H1 (cell line): ENCODE data around the gene ZNF648. TPM values are rescaled to one million over a fixed set of nuclear protein-coding genes. Genes with fewer than 3 reads are reported as not detected.

Source experiments
- CTCF ChIA-PET: fragments of 300-600 bp; sonication (Branson Sonifier 250); formaldehyde crosslinking; loops from one replicate; lab custom pipeline; 2021; ENCODE audit not compliant: partially characterized antibody; lab: Charles Lee
- POLR2A ChIA-PET: fragments of 300-600 bp; sonication (Branson Sonifier 250); formaldehyde crosslinking; loops from one replicate; lab custom pipeline; 2021; ENCODE audit warnings: inconsistent platforms; ENCODE audit not compliant: partially characterized antibody; lab: Charles Lee
- DNase-seq, 2 experiments: peaks; one replicate each; pipeline versions ENCODE4 v3.0.0 to v3.0.0-alpha.2; 2010 to 2022; ENCODE audit warnings: low spot score in 2 of 2, low read depth in 1 of 2, mixed read lengths in 1 of 2
- FAIRE-seq: peaks from 2 replicates; lab custom pipeline; 2011; peaks lifted over from hg19 to GRCh38; lab: Jason Lieb, UNC
- H2AFZ ChIP-seq: 2 replicates; pipeline ENCODE4 v1.8.1; 2012; ENCODE audit warnings: low read length, inconsistent platforms
- H2AK5ac ChIP-seq: 2 replicates; pipeline ENCODE4 v1.6.1; 2013; ENCODE audit warnings: low read depth, low read length
- H2BK120ac ChIP-seq: replicated peaks from 2 replicates; pipeline ENCODE3; 2013; ENCODE audit warnings: low read depth, low read length, inconsistent platforms
- H2BK12ac ChIP-seq: 2 replicates; pipeline ENCODE4 v1.6.1; 2013; ENCODE audit warnings: low read depth, low read length
- H2BK15ac ChIP-seq: 2 replicates; pipeline ENCODE4 v1.6.1; 2013; ENCODE audit warnings: low read length
- H2BK20ac ChIP-seq: 2 replicates; pipeline ENCODE4 v1.6.1; 2013; ENCODE audit warnings: low read length
- H2BK5ac ChIP-seq: 2 replicates; pipeline ENCODE4 v1.6.1; 2013; ENCODE audit warnings: low read depth, low read length
- H3K14ac ChIP-seq: 2 replicates; pipeline ENCODE4 v1.6.1; 2013; ENCODE audit warnings: inconsistent platforms; ENCODE audit not compliant: insufficient read length
- H3K18ac ChIP-seq: 2 replicates; pipeline ENCODE4 v1.6.1; 2013; ENCODE audit warnings: low read length; ENCODE audit errors: extremely low read depth
- H3K23ac ChIP-seq: 2 replicates; pipeline ENCODE4 v1.6.1; 2013; ENCODE audit warnings: inconsistent platforms; ENCODE audit not compliant: insufficient read length
- H3K23me2 ChIP-seq: 2 replicates; pipeline ENCODE4 v1.6.1; 2013; ENCODE audit warnings: low read depth, low read length
- H3K27ac ChIP-seq: 2 replicates; pipeline ENCODE4 v1.6.1; 2011; ENCODE audit warnings: low read depth, low read length, inconsistent platforms
- H3K27me3 ChIP-seq, 4 experiments: replicated peaks in 1 of 4; 1 replicate in 1 of 4; 2 replicates in 3 of 4; pipeline versions ENCODE4 v1.6.1 to v1.8.1; 2011 to 2013; ENCODE audit warnings: low read length in 3 of 4, mild to moderate bottlenecking in 3 of 4, inconsistent platforms in 2 of 4, mixed read lengths in 2 of 4, moderate library complexity in 1 of 4; ENCODE audit not compliant: control insufficient read depth in 3 of 4, insufficient read depth in 3 of 4; ENCODE audit errors: extremely low read depth in 1 of 4
- H3K36me3 ChIP-seq, 4 experiments: 2 replicates each; pipeline versions ENCODE4 v1.6.1 to v1.8.1; 2011 to 2013; ENCODE audit warnings: mild to moderate bottlenecking in 4 of 4, low read length in 3 of 4, moderate library complexity in 2 of 4, control low read depth in 1 of 4, inconsistent platforms in 1 of 4; ENCODE audit not compliant: insufficient read depth in 4 of 4, control insufficient read depth in 2 of 4
- H3K4ac ChIP-seq: replicated peaks from 2 replicates; pipeline ENCODE3; 2013; ENCODE audit warnings: low read length, low read depth, mixed read lengths, inconsistent platforms; ENCODE audit not compliant: insufficient read length
- H3K4me1 ChIP-seq, 4 experiments: replicated peaks in 1 of 4; 1 replicate in 1 of 4; 2 replicates in 3 of 4; pipeline versions ENCODE4 v1.6.1 to v1.8.1; 2011 to 2013; ENCODE audit warnings: low read length in 3 of 4, inconsistent platforms in 2 of 4, mixed read lengths in 1 of 4; ENCODE audit not compliant: insufficient read depth in 4 of 4, control insufficient read depth in 3 of 4
- H3K4me2 ChIP-seq, 2 experiments: 2 replicates each; pipeline versions ENCODE4 v1.6.1 to v1.8.1; 2011 to 2013; ENCODE audit warnings: low read depth in 2 of 2, low read length in 2 of 2, control low read depth in 1 of 2, inconsistent platforms in 1 of 2, mild to moderate bottlenecking in 1 of 2; ENCODE audit not compliant: insufficient read depth in 1 of 2
- H3K4me3 ChIP-seq, 4 experiments: fragments of 200-600, 300-600 bp in 1 of 4; sonication (generic), shearing (Covaris generic), sonication (Bioruptor Twin) in 1 of 4; 2 replicates each; pipeline versions ENCODE4 v1.5.1 to v1.8.1; 2011 to 2016; ENCODE audit warnings: low read length in 4 of 4, low read depth in 3 of 4, control low read depth in 2 of 4, inconsistent platforms in 2 of 4, mild to moderate bottlenecking in 2 of 4, mixed read lengths in 1 of 4, moderate library complexity in 1 of 4; ENCODE audit not compliant: insufficient read depth in 2 of 4; ENCODE audit errors: extremely low read depth in 1 of 4
- H3K56ac ChIP-seq: replicated peaks from 2 replicates; pipeline ENCODE3; 2013; ENCODE audit warnings: low read depth, mild to moderate bottlenecking, mixed read lengths, low read length, inconsistent platforms; ENCODE audit not compliant: insufficient read length
- H3K79me1 ChIP-seq: 2 replicates; pipeline ENCODE4 v1.6.1; 2013; ENCODE audit warnings: low read depth, low read length, control low read depth
- H3K79me2 ChIP-seq, 2 experiments: 2 replicates each; pipeline versions ENCODE4 v1.6.1 to v1.8.1; 2012 to 2013; ENCODE audit warnings: low read length in 2 of 2, mild to moderate bottlenecking in 2 of 2, inconsistent platforms in 1 of 2; ENCODE audit not compliant: insufficient read depth in 2 of 2, control insufficient read depth in 1 of 2
- H3K9ac ChIP-seq, 4 experiments: replicated peaks in 1 of 4; 1 replicate in 1 of 4; 2 replicates in 3 of 4; pipeline versions ENCODE4 v1.6.1 to v1.8.1; 2011 to 2013; ENCODE audit warnings: low read depth in 3 of 4, low read length in 3 of 4, control low read depth in 2 of 4, mild to moderate bottlenecking in 2 of 4, moderate library complexity in 2 of 4, inconsistent platforms in 1 of 4; ENCODE audit errors: extremely low read depth in 1 of 4
- H3K9me3 ChIP-seq, 2 experiments: 2 replicates each; pipeline versions ENCODE4 v1.6.1 to v1.8.1; 2012 to 2013; ENCODE audit warnings: mild to moderate bottlenecking in 2 of 2, moderate library complexity in 2 of 2, control low read depth in 1 of 2, inconsistent platforms in 1 of 2, low read depth in 1 of 2, low read length in 1 of 2, mixed read lengths in 1 of 2; ENCODE audit not compliant: insufficient read depth in 2 of 2
- H4K20me1 ChIP-seq, 2 experiments: replicated peaks in 1 of 2; 2 replicates each; pipeline versions ENCODE3 to v1.8.1; 2011 to 2013; ENCODE audit warnings: inconsistent platforms in 2 of 2, low read length in 2 of 2, mild to moderate bottlenecking in 1 of 2; ENCODE audit not compliant: insufficient read depth in 2 of 2, control insufficient read depth in 1 of 2
- H4K5ac ChIP-seq: 2 replicates; pipeline ENCODE4 v1.6.1; 2013; ENCODE audit warnings: low read length, low read depth, mixed read lengths, inconsistent platforms; ENCODE audit not compliant: insufficient read length
- H4K8ac ChIP-seq: 2 replicates; pipeline ENCODE4 v1.8.0; 2013; ENCODE audit warnings: mild to moderate bottlenecking, moderate library complexity, low read length, inconsistent platforms; ENCODE audit not compliant: insufficient read depth; ENCODE audit errors: extremely low read depth
- H4K91ac ChIP-seq: replicated peaks from 2 replicates; pipeline ENCODE3; 2013; ENCODE audit warnings: low read length, mixed read lengths, inconsistent platforms; ENCODE audit not compliant: insufficient read length
- BACH1 ChIP-seq: IDR thresholded peaks from 2 replicates; pipeline ENCODE4 v1.6.1; 2012; ENCODE audit warnings: low read length, improper control_type of control experiment
- EGR1 ChIP-seq: IDR thresholded peaks from 2 replicates; pipeline ENCODE4 v1.6.1; 2011; ENCODE audit warnings: low read depth, low read length, borderline replicate concordance
- KDM4A ChIP-seq: IDR thresholded peaks from one replicate; pipeline ENCODE4 v1.7.1; 2012; ENCODE audit warnings: low read depth, mild to moderate bottlenecking, moderate library complexity, low read length, inconsistent platforms; ENCODE audit not compliant: severe bottlenecking
- KDM5A ChIP-seq: fragments of 200-600 bp; IDR thresholded peaks from 2 replicates; pipeline ENCODE4 v1.7.1; 2012; ENCODE audit warnings: mild to moderate bottlenecking, low read length, inconsistent platforms, mixed read lengths
- RFX5 ChIP-seq: IDR thresholded peaks from 2 replicates; pipeline ENCODE4 v1.6.1; 2011; ENCODE audit warnings: low read depth, low read length, improper control_type of control experiment, borderline replicate concordance
- RXRA ChIP-seq: IDR thresholded peaks from 2 replicates; pipeline ENCODE4 v1.6.1; 2011; ENCODE audit warnings: low read depth, mild to moderate bottlenecking, low read length, moderate library complexity; ENCODE audit not compliant: insufficient read depth
- SP4 ChIP-seq: IDR thresholded peaks from 2 replicates; pipeline ENCODE4 v1.6.1; 2012; ENCODE audit warnings: low read length, inconsistent platforms
- TCF12 ChIP-seq: IDR thresholded peaks from 2 replicates; pipeline ENCODE4 v1.6.1; 2011; ENCODE audit warnings: low read depth, mild to moderate bottlenecking, low read length
- ZNF274 ChIP-seq: IDR thresholded peaks from 2 replicates; pipeline ENCODE4 v1.7.0; 2012; ENCODE audit warnings: low read length, borderline replicate concordance; ENCODE audit errors: extremely low read depth
- WGBS, 2 experiments: shearing (Covaris generic) in 1 of 2; methylation state at CpG; one replicate each; pipeline versions ENCODE4 v1.1.6 to v1.1.7; 2013 to 2015; ENCODE audit warnings: low lambda C conversion rate in 2 of 2, mixed read lengths in 2 of 2, inconsistent platforms in 1 of 2, low coverage in 1 of 2, missing lambda C conversion rate in 1 of 2; ENCODE audit not compliant: insufficient replicate concordance in 2 of 2, insufficient coverage in 1 of 2, insufficient read length in 1 of 2; ENCODE audit errors: extremely low coverage in 1 of 2, missing lambda C conversion rate in 1 of 2; 5-methylcytosine and 5-hydroxymethylcytosine counted together
- polyA plus RNA-seq, 7 experiments: library from polyadenylated mRNA; depleted of rRNA in 3 of 7; stranded (reverse) in 5 of 7; unstranded in 2 of 7; fragments of >200 nt in 5 of 7; fragments of 200-250 nt in 2 of 7; gene quantifications; 1 replicate in 5 of 7; 2 replicates in 1 of 7; 4 replicates in 1 of 7; pipeline versions ENCODE4 v1.2.1 to v1.2.3, GENCODE V29; 2011 to 2013; ENCODE audit warnings: missing spikeins in 2 of 7, mixed read lengths in 2 of 7
- total RNA-seq: library from RNA; stranded (reverse); fragmentation: NEBNext Ultra II Directional; extraction: Animal tissue kit (Norgen Biotek cat#: 25700); gene quantifications from 2 replicates; pipeline ENCODE4 v1.2.1, GENCODE V29; 2021
- TF ChIP-seq, protein P1 (sequence below): IDR thresholded peaks from 2 replicates; pipeline ENCODE4 v1.6.1; 2011; ENCODE audit warnings: low read length, improper control_type of control experiment
- TF ChIP-seq, protein P2 (sequence below): IDR thresholded peaks from 2 replicates; pipeline ENCODE4 v1.6.1; 2012; ENCODE audit warnings: inconsistent platforms

The ZNF648 gene
- total and polyA plus RNA-seq, 2 of the 8 experiments (the other 6 are each of a cell fraction or from before 2014, with no cell fraction given): 0.20 to 0.53 TPM

DNA sequence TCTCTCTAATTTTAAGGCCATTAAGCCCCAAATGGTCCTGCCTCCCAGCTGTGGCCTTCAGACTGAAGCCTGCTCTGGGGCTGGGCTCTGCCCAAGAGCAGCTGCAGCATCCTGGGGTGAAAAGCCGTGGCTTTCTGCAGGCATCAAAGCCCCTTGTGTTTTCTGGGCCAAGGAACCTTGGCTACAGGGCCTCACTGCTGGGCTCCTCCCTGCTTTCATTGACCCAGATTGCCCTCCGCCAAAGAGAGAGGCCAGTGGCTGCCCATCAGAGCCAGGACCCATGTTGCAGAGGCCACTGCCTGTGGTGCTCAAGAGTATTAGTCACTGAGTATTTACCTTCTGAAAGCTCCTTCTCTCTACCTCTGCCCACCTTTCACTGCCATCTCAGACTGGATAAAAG, 1.6 kb downstream of the ZNF648 start:
- no peak overlapping the region for H3K18ac ChIP-seq
- H4K91ac ChIP-seq: no peak overlapping the region
- no peak overlapping the region for H2BK15ac ChIP-seq
- H2BK5ac ChIP-seq: no peak overlapping the region
- DNase-seq (no peak), FAIRE-seq (no peak)
- H3K9ac ChIP-seq: no peak overlapping the region
- H3K27ac ChIP-seq: no peak overlapping the region
- H2BK120ac ChIP-seq: no peak overlapping the region
- H2AFZ ChIP-seq: no peak overlapping the region
- no peak overlapping the region for H3K4me2 ChIP-seq
- CTCF ChIA-PET: interaction anchor here (0.6 to 4.4 kb wide), 8 partner anchors 9 to 1901 kb away, joined by 3 to 31 read pairs (median 3); no protein-coding TSS in a partner anchor
- no peak for TF ChIP-seq RFX5
- no peak for TF ChIP-seq ZNF274
- TF ChIP-seq TCF12: no peak
- TF ChIP-seq BACH1: no peak
- TF ChIP-seq, protein P1, sequence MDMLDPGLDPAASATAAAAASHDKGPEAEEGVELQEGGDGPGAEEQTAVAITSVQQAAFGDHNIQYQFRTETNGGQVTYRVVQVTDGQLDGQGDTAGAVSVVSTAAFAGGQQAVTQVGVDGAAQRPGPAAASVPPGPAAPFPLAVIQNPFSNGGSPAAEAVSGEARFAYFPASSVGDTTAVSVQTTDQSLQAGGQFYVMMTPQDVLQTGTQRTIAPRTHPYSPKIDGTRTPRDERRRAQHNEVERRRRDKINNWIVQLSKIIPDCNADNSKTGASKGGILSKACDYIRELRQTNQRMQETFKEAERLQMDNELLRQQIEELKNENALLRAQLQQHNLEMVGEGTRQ: no peak
- TF ChIP-seq, protein P2, sequence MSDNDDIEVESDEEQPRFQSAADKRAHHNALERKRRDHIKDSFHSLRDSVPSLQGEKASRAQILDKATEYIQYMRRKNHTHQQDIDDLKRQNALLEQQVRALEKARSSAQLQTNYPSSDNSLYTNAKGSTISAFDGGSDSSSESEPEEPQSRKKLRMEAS: no peak
- no peak for TF ChIP-seq KDM4A
- no peak for TF ChIP-seq KDM5A
- TF ChIP-seq SP4: no peak
- no peak for TF ChIP-seq RXRA
- TF ChIP-seq EGR1: no peak
- H3K79me1 ChIP-seq: no peaks in the 10 kb centered on the region
- H3K4ac ChIP-seq: no peak overlapping the region
- no peak overlapping the region for H4K5ac ChIP-seq
- no peaks in the 10 kb centered on the region for H3K36me3 ChIP-seq
- peaks cover 0 to 13% (median 7%) of the 10 kb centered on the region in 4 experiments; a peak in 3 of 7 replicates for H3K27me3 ChIP-seq
- no peak overlapping the region for H2BK12ac ChIP-seq
- no peak overlapping the region for H2AK5ac ChIP-seq
- H3K4me1 ChIP-seq: no peaks in the 10 kb centered on the region; a peak in 3 of 7 replicates
- H2BK20ac ChIP-seq: no peak overlapping the region
- WGBS, 2 experiments: 94% methylated on average over 2 of the region's 2 CpGs; no CpG with 5 or more reads in 1 of the 2 experiments
- H4K20me1 ChIP-seq: no peaks in the 10 kb centered on the region
- no peaks in the 10 kb centered on the region; the same call in 1 of the 2 replicates for H3K23me2 ChIP-seq
- H3K23ac ChIP-seq: no peak overlapping the region
- no peak overlapping the region for H3K14ac ChIP-seq
- POLR2A ChIA-PET: no interaction called here
- H4K8ac ChIP-seq: no peak overlapping the region
- no peak overlapping the region for H3K56ac ChIP-seq
- no peak overlapping the region for H3K4me3 ChIP-seq
- no peaks in the 10 kb centered on the region for H3K79me2 ChIP-seq
- no peaks in the 10 kb centered on the region for H3K9me3 ChIP-seq
